ENCODE results near the gene ARHGDIB.

Gene ARHGDIB

GRCh38 chr12:14937689-14938088 is 23.7 kb downstream of the ARHGDIB start:
- TF ChIP-seq, protein P1, sequence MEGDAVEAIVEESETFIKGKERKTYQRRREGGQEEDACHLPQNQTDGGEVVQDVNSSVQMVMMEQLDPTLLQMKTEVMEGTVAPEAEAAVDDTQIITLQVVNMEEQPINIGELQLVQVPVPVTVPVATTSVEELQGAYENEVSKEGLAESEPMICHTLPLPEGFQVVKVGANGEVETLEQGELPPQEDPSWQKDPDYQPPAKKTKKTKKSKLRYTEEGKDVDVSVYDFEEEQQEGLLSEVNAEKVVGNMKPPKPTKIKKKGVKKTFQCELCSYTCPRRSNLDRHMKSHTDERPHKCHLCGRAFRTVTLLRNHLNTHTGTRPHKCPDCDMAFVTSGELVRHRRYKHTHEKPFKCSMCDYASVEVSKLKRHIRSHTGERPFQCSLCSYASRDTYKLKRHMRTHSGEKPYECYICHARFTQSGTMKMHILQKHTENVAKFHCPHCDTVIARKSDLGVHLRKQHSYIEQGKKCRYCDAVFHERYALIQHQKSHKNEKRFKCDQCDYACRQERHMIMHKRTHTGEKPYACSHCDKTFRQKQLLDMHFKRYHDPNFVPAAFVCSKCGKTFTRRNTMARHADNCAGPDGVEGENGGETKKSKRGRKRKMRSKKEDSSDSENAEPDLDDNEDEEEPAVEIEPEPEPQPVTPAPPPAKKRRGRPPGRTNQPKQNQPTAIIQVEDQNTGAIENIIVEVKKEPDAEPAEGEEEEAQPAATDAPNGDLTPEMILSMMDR (conservative IDR thresholded peaks at IDR 0.05), result no peak

GRCh38 chr12:14937014-14937413 is 24.4 kb downstream of the ARHGDIB start:
- TF ChIP-seq, protein P1 (conservative IDR thresholded peaks at IDR 0.05), result no peak
- H3K27ac ChIP-seq, result peak overlapping the region; percentile 90

More at GRCh38 chr12:14937689-14938088, 23.7 kb downstream of the ARHGDIB start:
- H3K27ac ChIP-seq, result peak overlapping the region; percentile 90

- TF ChIP-seq, protein P1 (conservative IDR thresholded peaks at IDR 0.05), result peak; percentile 15; the same call in 1 of the 2 replicates
- H3K27ac ChIP-seq, result peak overlapping the region; percentile 90
Measured at GRCh38 chr12:14936224-14936861, 25.1 kb downstream of the ARHGDIB start.

- TF ChIP-seq, protein P1 (conservative IDR thresholded peaks at IDR 0.05), result no peak
- H3K27ac ChIP-seq, result peak overlapping the region; percentile 90
Measured at GRCh38 chr12:14935031-14935430, 26.4 kb downstream of the ARHGDIB start.

GRCh38 chr12:14934511-14934910 is 26.9 kb downstream of the ARHGDIB start:
- TF ChIP-seq, protein P1 (conservative IDR thresholded peaks at IDR 0.05), result no peak
- peak overlapping the region; percentile 90 for H3K27ac ChIP-seq

DNA sequence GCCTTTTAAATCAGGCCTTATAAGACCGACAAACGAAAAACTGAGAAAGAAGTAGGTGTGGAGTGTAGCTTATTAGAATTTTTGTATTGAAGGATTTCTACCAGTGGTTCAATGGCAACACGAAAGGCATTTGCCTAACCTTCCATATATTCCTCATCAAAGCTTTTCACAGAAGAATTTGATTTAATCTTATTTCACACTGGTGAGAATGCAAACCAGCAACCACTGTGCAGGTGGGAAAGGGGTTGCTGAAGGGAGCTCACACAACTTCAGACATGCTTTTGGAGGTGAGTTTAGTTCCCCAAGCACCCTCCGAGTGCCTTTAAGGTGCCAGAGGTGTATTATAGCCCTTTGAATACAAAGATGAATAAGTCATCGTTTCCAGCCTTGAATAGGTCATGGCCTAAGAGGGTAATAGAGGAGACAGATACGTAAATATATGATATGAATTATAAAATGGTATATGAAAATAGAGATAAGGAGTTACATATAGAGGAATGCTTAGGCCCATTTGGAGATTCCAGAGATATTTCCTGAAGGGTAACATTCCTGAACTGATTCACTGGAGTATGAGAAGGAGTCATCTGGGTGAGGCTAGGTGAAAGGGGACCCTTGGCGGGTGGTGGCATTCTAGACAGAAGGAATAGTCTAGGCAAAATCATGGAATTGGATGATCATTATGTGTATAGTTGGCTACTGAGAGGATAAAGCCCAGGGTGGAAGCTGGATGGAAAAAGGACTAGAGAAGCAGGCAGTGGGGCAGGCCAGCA is 29.4 kb downstream of the ARHGDIB start:
- no peak overlapping the region for H3K27ac ChIP-seq
- TF ChIP-seq, protein P1 (conservative IDR thresholded peaks at IDR 0.05), result no peak

- TF ChIP-seq, protein P1 (conservative IDR thresholded peaks at IDR 0.05), result no peak
- no peak overlapping the region for H3K27ac ChIP-seq
Measured at GRCh38 chr12:14931359-14931758, 30.0 kb downstream of the ARHGDIB start.

Measured in VCaP (cell line).